Liver (tissue), 9 donors: ENCODE measurements around the gene FAM210B. TPM values are rescaled to one million over a fixed set of nuclear protein-coding genes. Genes with fewer than 3 reads are reported as not detected.

Experiments
- DNase-seq: peaks from one replicate; pipeline ENCODE4 v3.0.0-alpha.2; 2017; ENCODE audit warnings: low spot score
- H3K27ac ChIP-seq, 2 donors: one replicate each; pipeline ENCODE4 v1.7.0; 2013; ENCODE audit warnings: inconsistent platforms in 2 of 2, low read length in 2 of 2, control low read depth in 1 of 2, low read depth in 1 of 2, mild to moderate bottlenecking in 1 of 2
- H3K27me3 ChIP-seq, 4 donors: one replicate each; pipeline versions ENCODE4 v1.6.1 to v1.7.0; 2013; ENCODE audit warnings: low read length in 3 of 4, inconsistent platforms in 1 of 4, mild to moderate bottlenecking in 1 of 4, moderate library complexity in 1 of 4; ENCODE audit not compliant: control insufficient read depth in 4 of 4, insufficient read depth in 4 of 4
- H3K36me3 ChIP-seq, 4 donors: one replicate each; pipeline versions ENCODE4 v1.6.1 to v1.7.0; 2013; ENCODE audit warnings: low read length in 3 of 4, mild to moderate bottlenecking in 3 of 4, low read depth in 1 of 4, moderate library complexity in 1 of 4; ENCODE audit not compliant: control insufficient read depth in 4 of 4, insufficient read depth in 3 of 4
- H3K4me1 ChIP-seq, 4 donors: one replicate each; pipeline versions ENCODE4 v1.6.1 to v1.7.0; 2013; ENCODE audit warnings: low read length in 3 of 4, mild to moderate bottlenecking in 3 of 4, moderate library complexity in 1 of 4; ENCODE audit not compliant: control insufficient read depth in 4 of 4, insufficient read depth in 4 of 4
- H3K4me3 ChIP-seq, 3 donors: one replicate each; pipeline versions ENCODE4 v1.6.1 to v1.7.0; 2013; ENCODE audit warnings: low read length in 3 of 3, control low read depth in 1 of 3, low read depth in 1 of 3, mild to moderate bottlenecking in 1 of 3
- H3K9ac ChIP-seq, 2 donors: one replicate each; pipeline ENCODE4 v1.7.0; 2013; ENCODE audit warnings: low read length in 2 of 2, mild to moderate bottlenecking in 2 of 2, moderate library complexity in 2 of 2, control low read depth in 1 of 2, low read depth in 1 of 2
- H3K9me3 ChIP-seq, 4 donors: one replicate each; pipeline versions ENCODE4 v1.6.1 to v1.7.0; 2013; ENCODE audit warnings: low read length in 3 of 4; ENCODE audit not compliant: control insufficient read depth in 4 of 4
- CTCF ChIP-seq: fragments of 150-350 bp; IDR thresholded peaks from 2 replicates; pipeline ENCODE4 v1.5.1; 2017; ENCODE audit warnings: improper control_type of control experiment, low read depth, low read length; ENCODE audit not compliant: missing input control
- EGR1 ChIP-seq, 2 donors: IDR thresholded peaks; 2 replicates each; pipeline ENCODE4 v1.6.1; 2016 to 2018; ENCODE audit warnings: antibody characterized with exemption in 2 of 2, low read depth in 2 of 2
- FOXA1 ChIP-seq: IDR thresholded peaks from 2 replicates; pipeline ENCODE4 v1.6.1; 2016; ENCODE audit warnings: antibody characterized with exemption
- FOXA2 ChIP-seq: IDR thresholded peaks from 2 replicates; pipeline ENCODE4 v1.6.1; 2016; ENCODE audit warnings: antibody characterized with exemption
- GABPA ChIP-seq, 2 donors: IDR thresholded peaks in 1 of 2; conservative IDR thresholded peaks in 1 of 2; 2 replicates each; pipeline ENCODE4 v1.6.1; 2016; ENCODE audit warnings: antibody characterized with exemption in 2 of 2, mild to moderate bottlenecking in 1 of 2, moderate library complexity in 1 of 2
- HNF4A ChIP-seq, 2 donors: conservative IDR thresholded peaks; 2 replicates each; pipeline ENCODE4 v1.6.1; 2016; ENCODE audit warnings: antibody characterized with exemption in 2 of 2, mild to moderate bottlenecking in 2 of 2
- HNF4G ChIP-seq: IDR thresholded peaks from 2 replicates; pipeline ENCODE4 v1.6.1; 2016; ENCODE audit warnings: antibody characterized with exemption
- JUND ChIP-seq, 2 donors: IDR thresholded peaks; 2 replicates each; pipeline ENCODE4 v1.6.1; 2016; ENCODE audit warnings: antibody characterized with exemption in 2 of 2
- NR2F2 ChIP-seq: IDR thresholded peaks from 2 replicates; pipeline ENCODE4 v1.6.1; 2016; ENCODE audit warnings: antibody characterized with exemption
- RAD21 ChIP-seq, 2 donors: IDR thresholded peaks; 2 replicates each; pipeline ENCODE4 v1.6.1; 2016; ENCODE audit warnings: antibody characterized with exemption in 2 of 2, mild to moderate bottlenecking in 2 of 2
- RXRA ChIP-seq, 2 donors: IDR thresholded peaks; 2 replicates each; pipeline ENCODE4 v1.6.1; 2017 to 2018; ENCODE audit warnings: antibody characterized with exemption in 2 of 2, mild to moderate bottlenecking in 1 of 2
- SP1 ChIP-seq: IDR thresholded peaks from 2 replicates; pipeline ENCODE4 v1.6.1; 2018; ENCODE audit warnings: antibody characterized with exemption, mild to moderate bottlenecking
- YY1 ChIP-seq: IDR thresholded peaks from 2 replicates; pipeline ENCODE4 v1.6.1; 2016; ENCODE audit warnings: antibody characterized with exemption, mild to moderate bottlenecking
- whole genome bisulfite sequencing: extraction: QIAGEN DNeasy Blood & Tissue Kit; methylation state at CpG from one replicate; pipeline ENCODE4 v1.1.7; 2013; 5-methylcytosine and 5-hydroxymethylcytosine counted together
- polyA plus RNA-seq, 2 donors: library from polyadenylated mRNA; stranded (reverse) in 1 of 2; unstranded in 1 of 2; fragments of 200-250 nt in 1 of 2; fragments of >200 nt in 1 of 2; fragmentation: Nextera tagmentation in 1 of 2; extraction: Ambion mirVana in 1 of 2; gene quantifications; one replicate each; pipeline versions ENCODE4 v1.2.1 to v1.2.3, GENCODE V29; 2013 to 2015
- total RNA-seq, 2 donors: library from RNA; depleted of rRNA; stranded (reverse); fragments of >200 nt; gene quantifications; one replicate each; pipeline ENCODE4 v1.2.3, GENCODE V29; 2014
- TF ChIP-seq, protein P1 (sequence below): IDR thresholded peaks from 2 replicates; pipeline ENCODE4 v1.6.1; 2016; ENCODE audit warnings: antibody characterized with exemption
- TF ChIP-seq, protein P2 (sequence below): IDR thresholded peaks from 2 replicates; pipeline ENCODE4 v1.6.1; 2016; ENCODE audit warnings: antibody characterized with exemption, mild to moderate bottlenecking
- TF ChIP-seq, protein P3 (sequence below): IDR thresholded peaks from 2 replicates; pipeline ENCODE4 v1.6.1; 2016; ENCODE audit warnings: antibody characterized with exemption
- donor health status: healthy.
- donor health status: healthy.
- donor health status: healthy.
- donor health status: healthy.
- donor health status: healthy.

FAM210B gene
- total and polyA plus RNA-seq, 4 donors: 21.8 to 139 (median 30.7) TPM

GRCh38 chr20:56383334-56383733 lies 24.6 kb downstream of the FAM210B start:
- Histone ChIP-seq H3K9ac (no peak overlapping the region), H3K36me3 (peaks cover 0 to 6% (median 1%) of the 10 kb centered on the region in 4 donors), H3K4me1 (no peaks in the 10 kb centered on the region), H3K9me3 (no peaks in the 10 kb centered on the region), H3K27me3 (no peaks in the 10 kb centered on the region), H3K4me3 (no peak overlapping the region), H3K27ac (no peak overlapping the region)
- WGBS: 94% methylated on average over 8 of the region's 8 CpGs
- TF ChIP-seq, protein P1, sequence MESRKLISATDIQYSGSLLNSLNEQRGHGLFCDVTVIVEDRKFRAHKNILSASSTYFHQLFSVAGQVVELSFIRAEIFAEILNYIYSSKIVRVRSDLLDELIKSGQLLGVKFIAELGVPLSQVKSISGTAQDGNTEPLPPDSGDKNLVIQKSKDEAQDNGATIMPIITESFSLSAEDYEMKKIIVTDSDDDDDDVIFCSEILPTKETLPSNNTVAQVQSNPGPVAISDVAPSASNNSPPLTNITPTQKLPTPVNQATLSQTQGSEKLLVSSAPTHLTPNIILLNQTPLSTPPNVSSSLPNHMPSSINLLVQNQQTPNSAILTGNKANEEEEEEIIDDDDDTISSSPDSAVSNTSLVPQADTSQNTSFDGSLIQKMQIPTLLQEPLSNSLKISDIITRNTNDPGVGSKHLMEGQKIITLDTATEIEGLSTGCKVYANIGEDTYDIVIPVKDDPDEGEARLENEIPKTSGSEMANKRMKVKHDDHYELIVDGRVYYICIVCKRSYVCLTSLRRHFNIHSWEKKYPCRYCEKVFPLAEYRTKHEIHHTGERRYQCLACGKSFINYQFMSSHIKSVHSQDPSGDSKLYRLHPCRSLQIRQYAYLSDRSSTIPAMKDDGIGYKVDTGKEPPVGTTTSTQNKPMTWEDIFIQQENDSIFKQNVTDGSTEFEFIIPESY: no peak
- TF ChIP-seq, protein P2, sequence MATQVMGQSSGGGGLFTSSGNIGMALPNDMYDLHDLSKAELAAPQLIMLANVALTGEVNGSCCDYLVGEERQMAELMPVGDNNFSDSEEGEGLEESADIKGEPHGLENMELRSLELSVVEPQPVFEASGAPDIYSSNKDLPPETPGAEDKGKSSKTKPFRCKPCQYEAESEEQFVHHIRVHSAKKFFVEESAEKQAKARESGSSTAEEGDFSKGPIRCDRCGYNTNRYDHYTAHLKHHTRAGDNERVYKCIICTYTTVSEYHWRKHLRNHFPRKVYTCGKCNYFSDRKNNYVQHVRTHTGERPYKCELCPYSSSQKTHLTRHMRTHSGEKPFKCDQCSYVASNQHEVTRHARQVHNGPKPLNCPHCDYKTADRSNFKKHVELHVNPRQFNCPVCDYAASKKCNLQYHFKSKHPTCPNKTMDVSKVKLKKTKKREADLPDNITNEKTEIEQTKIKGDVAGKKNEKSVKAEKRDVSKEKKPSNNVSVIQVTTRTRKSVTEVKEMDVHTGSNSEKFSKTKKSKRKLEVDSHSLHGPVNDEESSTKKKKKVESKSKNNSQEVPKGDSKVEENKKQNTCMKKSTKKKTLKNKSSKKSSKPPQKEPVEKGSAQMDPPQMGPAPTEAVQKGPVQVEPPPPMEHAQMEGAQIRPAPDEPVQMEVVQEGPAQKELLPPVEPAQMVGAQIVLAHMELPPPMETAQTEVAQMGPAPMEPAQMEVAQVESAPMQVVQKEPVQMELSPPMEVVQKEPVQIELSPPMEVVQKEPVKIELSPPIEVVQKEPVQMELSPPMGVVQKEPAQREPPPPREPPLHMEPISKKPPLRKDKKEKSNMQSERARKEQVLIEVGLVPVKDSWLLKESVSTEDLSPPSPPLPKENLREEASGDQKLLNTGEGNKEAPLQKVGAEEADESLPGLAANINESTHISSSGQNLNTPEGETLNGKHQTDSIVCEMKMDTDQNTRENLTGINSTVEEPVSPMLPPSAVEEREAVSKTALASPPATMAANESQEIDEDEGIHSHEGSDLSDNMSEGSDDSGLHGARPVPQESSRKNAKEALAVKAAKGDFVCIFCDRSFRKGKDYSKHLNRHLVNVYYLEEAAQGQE: no peak
- no peak for TF ChIP-seq HNF4G
- no peak for TF ChIP-seq EGR1 (IDR thresholded peaks at IDR 0.05; ENCODE audit: low read depth in 2 of 2)
- TF ChIP-seq FOXA2: no peak
- TF ChIP-seq, protein P3, sequence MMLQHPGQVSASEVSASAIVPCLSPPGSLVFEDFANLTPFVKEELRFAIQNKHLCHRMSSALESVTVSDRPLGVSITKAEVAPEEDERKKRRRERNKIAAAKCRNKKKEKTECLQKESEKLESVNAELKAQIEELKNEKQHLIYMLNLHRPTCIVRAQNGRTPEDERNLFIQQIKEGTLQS: no peak
- no peak for TF ChIP-seq CTCF
- no peak for TF ChIP-seq GABPA (IDR thresholded peaks at IDR 0.05 in 1 of 2, conservative IDR thresholded peaks at IDR 0.05 in 1 of 2)
- TF ChIP-seq YY1: no peak
- TF ChIP-seq NR2F2: no peak
- TF ChIP-seq JUND (IDR thresholded peaks at IDR 0.05): no peak
- no peak for TF ChIP-seq HNF4A (conservative IDR thresholded peaks at IDR 0.05)
- no peak for TF ChIP-seq RAD21 (IDR thresholded peaks at IDR 0.05)
- no peak for TF ChIP-seq RXRA (IDR thresholded peaks at IDR 0.05)
- no peak for TF ChIP-seq SP1
- DNase-seq: no peak

DNA sequence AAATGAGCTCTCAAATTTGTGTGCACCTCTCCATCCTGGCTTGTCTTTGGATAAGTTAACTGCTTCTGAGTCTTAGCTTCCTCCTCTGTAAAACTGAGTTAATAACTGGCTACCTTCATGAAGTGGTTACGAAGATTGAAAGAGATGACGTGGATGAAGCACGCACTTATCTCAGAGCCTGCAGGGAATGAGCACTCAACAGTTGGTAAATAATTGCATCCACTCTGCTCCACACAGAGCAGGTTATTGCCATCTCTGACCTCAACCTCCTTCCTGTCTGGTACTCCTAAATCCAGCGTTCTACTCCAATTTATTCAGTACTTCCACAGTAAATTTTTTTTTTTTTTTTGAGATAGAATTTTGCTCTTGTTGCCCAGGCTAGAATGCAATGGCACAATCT lies 26.4 kb downstream of the FAM210B start:
- TF ChIP-seq HNF4A (conservative IDR thresholded peaks at IDR 0.05) (no peak), FOXA1 (no peak)
- Histone ChIP-seq H3K27ac (no peak overlapping the region), H3K27me3 (no peaks in the 10 kb centered on the region)

More for the DNA sequence above, 26.4 kb downstream of the FAM210B start:
- Histone ChIP-seq H3K9me3 (no peaks in the 10 kb centered on the region), H3K4me3 (no peak overlapping the region), H3K4me1 (no peaks in the 10 kb centered on the region), H3K36me3 (peaks cover 0 to 6% (median 1%) of the 10 kb centered on the region in 4 donors), H3K9ac (no peak overlapping the region)
- no peak for DNase-seq
- 96% methylated on average over 4 of the region's 4 CpGs for WGBS
